ENCODE results near the gene ZNF804B.

The ZNF804B gene

DNA sequence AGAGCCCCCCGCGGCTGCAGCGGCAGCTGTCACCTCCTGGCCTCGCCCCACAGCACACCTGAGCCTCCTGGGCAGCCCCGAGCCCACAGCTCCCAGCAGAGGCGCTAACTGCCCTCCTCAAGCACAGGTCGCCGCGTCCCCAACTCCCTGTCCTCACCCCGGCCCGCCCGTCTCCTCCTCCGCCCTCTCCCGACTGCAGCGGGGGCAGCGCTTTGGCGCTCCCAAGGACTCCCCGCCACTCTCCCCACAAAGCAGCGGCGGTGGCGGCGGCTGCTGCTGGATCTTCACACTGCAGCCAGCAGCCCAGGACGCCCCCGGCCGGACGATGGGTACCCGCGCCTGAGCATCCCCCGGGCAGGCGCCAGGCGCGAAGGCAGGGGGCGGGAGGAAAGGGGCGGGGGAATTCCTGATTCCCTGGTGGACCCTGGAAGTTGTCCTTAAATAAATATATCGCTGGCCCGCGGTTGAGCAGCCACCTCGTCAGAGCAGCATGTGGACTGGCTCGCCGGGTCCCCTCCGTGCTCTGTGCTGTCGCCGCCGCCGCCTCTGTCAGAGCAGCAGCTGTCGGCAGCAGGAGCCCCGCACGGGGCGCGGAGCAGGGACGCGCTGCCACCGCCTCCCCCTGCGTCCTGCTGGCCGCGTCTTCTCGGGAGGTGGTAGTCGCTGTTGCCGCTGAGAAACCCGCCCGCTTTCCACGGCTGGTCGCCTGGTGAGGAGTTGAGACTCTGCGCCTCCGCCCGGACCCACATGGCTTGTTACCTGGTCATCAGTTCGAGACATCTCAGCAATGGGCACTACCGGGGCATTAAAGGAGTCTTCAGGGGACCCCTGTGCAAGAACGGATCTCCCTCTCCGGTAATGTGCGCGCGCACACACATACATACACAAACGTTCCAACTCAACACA lies at the start of gene ZNF804B:
ZNF804B (plus strand) TSS at position 471 of the 906 bp plus-strand sequence; CDS start at position 748, 277 bp downstream.
- no peak for DNase-seq (ENCODE audit: low read depth)

DNA sequence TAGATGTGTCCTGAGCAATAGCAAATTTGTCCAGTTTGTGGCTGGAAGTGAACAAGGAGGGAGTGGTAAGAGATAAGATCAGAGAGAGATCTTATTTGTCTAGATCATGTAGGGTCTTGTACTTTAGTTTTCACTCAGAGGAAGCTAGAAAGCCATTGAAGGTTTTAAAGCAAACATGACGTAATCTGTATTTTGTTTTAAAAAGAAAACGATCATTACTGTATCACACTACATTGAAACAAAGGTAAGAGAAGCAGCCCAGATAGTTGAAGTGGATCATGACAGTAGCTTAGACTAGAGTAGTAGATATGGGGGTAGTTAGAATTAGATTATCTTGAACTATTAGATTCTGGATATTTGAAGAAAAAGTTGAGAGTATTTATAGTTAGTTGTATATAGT lies 23.6 kb upstream of the ZNF804B start:
- DNase-seq (ENCODE audit: low read depth), result no peak

DNA sequence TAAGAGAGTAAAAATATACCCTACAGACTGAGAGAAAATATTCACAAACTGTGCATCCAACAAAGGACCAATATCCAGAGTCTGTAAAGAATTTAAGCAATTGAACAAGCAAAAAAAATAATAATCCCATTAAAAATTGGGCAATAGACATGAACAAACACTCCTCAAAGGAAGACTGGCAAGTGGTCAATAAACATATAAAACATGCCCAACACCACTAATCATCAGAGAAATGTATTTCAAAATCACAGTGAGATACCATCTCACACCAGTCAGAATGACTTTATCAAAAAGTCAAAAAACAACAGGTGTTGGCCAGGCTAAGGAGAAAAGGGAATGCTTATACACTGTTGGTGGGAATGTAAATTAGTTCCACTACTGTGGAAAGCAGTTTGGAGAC lies 21.9 kb upstream of the ZNF804B start:
- DNase-seq (ENCODE audit: low read depth), result no peak

DNA sequence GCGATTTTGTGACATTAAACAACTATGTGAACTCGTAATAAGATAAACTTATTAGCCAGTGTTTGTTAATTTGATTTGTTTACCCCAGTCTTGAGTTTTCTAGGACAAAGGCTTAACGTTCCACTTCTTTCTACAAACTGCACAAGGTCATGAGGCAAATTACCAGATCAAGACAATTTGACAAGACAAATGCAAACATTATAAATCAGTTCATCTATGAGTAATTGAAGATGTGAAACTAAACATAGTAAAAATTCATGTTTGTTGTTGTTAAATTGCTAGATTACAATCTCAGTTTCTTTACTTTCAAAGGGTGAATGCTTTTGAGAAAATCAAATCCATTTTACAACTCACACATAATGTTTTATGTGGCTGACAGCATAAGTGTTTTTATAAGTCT lies 13.4 kb upstream of the ZNF804B start:
- DNase-seq (ENCODE audit: low read depth), result no peak

DNA sequence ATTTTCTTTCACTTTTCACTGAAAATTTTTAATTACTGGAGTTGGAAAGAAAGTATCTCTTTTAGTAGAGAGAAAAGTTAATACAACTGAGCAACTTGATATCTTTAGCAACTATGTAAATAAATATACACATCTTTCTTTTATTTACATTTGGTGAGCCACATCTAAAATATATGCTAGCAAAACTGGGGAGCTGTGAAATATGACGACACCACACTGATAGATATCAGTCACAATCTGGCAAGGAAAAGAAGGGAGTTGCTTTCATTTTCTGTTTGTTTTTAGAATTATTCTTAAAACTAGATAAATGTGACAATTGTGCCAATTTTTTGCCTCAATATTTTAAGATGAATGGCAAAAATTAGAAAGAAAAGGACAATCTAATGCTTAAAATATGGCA lies 2.7 kb upstream of the ZNF804B start:
- no peak for DNase-seq (ENCODE audit: low read depth)

DNA sequence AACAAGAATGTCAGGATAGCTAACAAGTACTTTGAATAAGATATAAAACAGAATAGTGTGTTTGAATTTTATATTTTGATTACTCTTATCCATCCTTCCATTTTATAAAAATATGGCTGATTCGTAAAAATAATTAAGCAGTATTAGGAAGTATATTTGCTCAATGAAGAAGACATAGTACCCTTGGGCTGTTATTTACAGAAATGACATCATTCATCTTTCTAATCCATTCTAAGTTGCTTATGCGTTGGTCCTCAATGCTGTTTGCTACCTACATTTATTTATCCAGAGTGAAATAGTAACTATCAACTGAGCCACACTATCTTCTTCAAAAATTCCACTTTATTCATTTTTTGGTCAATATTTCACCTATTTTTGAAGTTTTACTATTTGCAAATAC lies 2.1 kb upstream of the ZNF804B start:
- no peak for DNase-seq (ENCODE audit: low read depth)

DNA sequence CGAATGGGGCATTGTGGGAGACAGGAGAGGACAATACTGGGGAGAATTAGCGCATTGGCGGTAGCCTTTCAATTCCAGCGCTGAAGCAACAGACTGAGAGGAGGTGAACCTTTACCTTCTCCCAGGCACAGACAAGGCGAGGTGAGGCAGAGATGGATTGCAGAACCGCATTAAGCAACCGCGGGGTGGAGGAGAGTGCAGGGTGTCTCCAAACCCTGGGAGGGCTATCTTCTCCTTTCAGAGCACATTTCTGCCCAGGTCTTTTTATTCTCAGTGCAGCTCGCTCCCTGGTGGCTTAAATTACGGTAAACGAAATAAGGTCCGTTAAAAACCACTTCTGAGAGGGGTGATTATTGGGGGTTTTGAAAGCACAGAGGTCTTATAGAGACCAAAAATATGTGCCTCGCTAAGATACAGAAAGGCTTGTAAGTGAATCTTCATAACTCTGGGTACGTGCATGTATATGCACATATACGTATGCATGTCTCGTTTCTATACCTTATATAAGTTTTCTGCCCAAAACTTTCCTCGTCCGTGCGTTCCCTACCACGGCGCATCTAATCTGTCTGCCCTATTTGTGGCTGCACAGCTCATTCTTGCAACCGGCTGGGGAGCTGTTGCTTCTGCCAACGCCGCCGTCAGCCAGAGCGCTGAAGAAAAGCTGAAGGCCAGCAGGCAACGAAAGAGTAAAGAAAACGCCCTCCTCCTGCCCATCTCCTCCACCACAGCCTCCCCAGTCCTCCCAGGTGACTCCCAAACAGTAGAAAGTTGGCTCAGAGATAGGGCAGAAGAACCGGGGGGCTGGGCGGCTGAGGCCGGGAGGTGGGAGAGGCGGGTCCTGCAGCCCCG lies 895 bp upstream of the ZNF804B start:
- no peak for DNase-seq (ENCODE audit: low read depth)

DNA sequence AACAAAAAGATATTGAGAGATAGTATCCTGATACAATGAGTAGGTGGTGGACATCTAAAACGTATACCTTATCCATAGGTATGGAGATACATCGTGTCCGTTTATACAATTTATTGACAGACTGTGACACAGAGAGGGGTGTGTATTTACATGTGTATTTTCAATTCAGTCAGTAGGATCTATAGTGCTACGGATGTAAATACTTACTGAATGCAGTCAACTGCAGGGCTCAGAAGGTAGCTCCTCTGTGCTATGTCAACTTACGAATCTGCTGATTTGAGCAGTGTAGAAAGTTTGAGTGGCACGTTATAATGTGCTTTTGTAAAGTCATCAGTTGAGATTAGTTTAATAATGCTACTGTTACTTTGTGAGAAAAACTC lies 626 bp downstream of the ZNF804B start:
- DNase-seq (ENCODE audit: low read depth), result no peak

DNA sequence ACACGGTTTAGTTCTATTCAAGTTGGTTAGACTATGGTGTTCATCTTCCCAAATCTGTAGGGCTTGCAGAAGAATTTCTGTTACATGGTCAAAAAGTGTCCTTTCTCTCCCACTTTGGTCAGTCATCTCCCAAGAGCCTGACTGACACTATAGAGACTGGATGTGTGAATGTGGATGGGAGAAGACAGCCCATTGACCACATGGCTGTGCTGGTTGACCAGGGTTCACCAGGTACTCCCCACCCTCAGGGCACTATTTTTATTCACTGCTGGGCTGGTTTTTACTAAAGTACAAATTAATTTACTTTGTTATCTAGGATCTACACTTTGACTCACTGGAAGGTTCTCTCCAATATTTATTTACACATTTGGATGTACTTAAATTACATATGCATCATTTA lies 2.3 kb downstream of the ZNF804B start:
- no peak for DNase-seq (ENCODE audit: low read depth)

DNA sequence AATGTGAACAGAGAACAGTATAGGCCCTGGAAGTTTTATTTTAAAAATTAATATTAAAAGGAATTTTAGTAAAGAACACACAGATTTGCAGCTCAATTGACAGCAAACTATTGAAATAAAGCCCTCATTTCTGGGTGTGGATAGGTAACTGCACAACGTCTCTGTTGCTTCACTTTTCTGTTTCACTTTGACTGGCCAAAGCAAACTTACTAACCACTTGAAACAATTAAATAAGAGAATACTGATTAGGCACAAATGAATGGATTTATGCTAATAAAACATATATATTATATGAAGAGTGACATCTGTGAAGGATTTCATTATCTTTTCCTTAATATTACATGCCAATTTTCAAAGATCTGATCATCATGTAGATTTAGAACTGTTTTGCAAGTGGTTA lies 11.9 kb downstream of the ZNF804B start:
- no peak for DNase-seq (ENCODE audit: low read depth)

DNA sequence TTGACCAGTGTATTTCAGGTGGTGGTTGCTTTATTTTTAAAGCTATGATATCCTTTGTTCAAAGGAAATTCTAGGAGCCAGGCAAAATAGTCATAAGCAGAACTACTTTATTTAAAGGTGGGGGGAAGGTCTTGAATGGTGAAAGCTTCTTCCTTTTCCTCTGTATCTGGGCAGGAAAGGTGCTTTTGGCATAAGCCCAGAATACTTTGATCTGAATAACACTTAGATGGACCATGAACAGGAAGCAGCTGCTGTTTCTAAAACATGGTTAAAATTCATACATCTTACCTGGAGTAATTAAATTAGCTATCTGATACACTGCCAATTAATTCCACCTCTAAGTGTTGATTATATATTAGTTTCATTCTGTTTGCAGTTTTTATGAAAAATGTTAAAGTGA lies 13.3 kb downstream of the ZNF804B start:
- DNase-seq (ENCODE audit: low read depth), result no peak

DNA sequence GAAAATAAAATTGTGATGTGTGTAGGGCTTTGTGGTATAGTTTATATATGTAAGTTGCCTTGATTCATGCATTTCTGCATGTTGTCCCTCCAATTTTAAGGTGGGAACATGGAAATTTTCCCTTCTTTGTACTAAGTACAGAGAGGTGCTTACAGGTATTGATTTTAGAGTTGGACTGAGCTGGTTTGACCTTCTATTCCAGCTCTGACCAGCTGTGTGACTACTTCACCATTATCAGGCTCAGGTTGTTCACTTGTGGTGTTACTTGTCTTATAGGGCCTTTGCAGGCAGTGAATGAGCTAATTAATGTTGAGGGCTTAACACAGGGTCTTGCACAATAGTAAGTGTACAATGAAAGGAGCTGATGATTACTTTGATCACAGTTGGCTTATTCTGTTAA lies 16.3 kb downstream of the ZNF804B start:
- DNase-seq (ENCODE audit: low read depth), result no peak

DNA sequence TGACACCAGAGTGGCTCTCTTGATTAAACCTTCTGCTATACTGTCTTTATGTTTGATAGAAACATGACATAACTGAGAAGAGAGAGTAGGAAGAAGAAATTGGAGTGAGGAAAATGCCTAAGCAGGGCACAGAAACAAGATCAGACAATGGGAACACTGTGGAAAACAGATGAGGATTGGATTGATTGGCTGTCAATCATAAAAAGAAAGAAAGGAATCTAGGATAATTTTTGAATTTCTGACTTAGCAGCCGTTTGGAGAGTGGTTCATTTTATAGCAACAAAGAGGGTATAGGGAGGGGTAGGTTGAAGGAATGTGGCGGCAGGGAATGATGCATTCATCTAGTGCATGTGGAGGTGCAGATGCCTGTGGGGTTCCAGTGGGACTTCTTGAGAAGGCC lies 28.3 kb downstream of the ZNF804B start:
- DNase-seq (ENCODE audit: low read depth), result no peak

DNA sequence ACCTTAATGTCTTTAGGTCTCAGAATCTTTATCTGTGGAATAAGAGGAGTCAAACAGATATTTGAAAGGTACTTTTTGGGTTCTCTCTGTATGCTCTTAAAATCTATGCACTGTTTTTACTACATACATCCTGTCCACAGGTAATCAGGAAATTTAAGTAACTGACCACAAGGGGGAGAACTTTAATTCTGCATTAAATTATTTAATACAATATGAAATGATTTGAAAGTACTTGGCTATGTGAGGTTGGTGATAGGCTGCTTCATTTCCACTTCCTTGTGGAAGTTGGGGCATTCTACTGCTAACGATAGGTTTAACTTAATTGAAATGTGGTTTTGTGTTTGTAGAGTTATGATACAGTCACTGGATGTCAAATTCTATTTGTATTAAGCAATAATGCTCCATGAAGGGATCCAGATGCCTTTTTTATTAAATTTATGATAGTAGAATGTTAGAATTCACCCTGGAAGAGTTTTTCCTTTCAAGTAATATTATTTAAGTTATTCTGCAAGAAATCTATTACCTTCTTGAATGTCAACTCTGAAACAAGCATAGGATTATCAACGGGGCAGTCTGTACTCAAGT lies 30.1 kb downstream of the ZNF804B start:
- no peak for DNase-seq (ENCODE audit: low read depth)

DNA sequence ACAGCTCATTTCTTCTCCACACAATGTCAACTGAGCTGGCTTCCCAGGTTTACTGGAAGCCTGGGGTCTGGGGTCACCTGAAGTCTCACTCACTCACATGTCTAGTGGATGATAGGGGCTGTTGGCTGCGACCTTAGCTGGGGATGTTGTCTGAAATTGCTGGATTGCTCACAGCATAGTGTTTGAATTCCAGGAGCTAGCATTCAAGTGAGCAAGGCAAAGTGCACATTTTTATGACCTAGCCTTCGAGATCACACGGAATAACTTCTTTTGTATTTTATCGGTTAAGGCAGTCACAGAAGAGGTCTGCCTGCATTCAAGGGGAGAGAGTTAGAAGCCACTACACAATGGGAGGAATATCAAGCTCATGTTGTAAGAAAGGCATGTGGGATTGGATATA lies 32.4 kb downstream of the ZNF804B start:
- no peak for DNase-seq (ENCODE audit: low read depth)

DNA sequence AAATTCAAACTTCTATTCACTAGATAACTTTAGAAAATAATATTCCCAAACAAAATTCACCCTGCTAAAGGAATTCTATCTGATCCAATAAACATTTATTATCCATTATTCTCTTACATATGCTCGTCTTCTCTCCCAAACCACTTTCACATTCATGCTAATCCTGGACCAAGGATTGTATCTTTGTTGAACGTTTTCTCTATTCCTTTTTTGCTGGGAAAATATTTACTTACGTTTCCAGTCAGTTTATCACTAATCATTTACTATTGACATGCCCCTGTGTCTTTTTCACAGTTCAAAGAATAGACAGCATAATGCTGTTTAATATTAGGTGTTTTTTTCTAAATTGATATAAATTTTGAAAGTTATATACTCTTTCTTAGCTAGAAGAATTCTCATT lies 32.9 kb downstream of the ZNF804B start:
- no peak for DNase-seq (ENCODE audit: low read depth)

DNA sequence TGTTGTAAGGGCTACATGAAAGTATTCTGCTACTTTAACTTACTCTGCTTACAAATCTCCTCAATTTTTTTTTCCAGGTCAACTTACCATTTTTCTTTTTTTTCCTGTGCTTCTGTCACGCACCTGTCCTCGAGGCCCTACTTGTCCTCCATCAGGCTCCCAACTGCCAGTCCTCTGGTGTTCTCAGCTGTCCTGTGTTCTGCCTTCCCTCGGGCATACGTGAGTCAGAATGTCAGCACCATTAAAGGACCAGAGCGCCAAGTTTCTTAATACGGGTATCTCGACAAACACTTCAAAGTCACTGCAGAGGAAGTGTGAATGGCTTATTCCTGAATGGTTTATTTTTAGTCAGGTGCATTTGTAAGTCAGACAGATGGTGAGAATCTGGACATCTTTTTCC lies 36.1 kb downstream of the ZNF804B start, which contains the start of gene TEX47:
TEX47 (minus strand) TSS at position 185 of the 400 bp plus-strand sequence. CDS start 795 bp downstream, outside the sequence.
- DNase-seq (ENCODE audit: low read depth), result no peak

DNA sequence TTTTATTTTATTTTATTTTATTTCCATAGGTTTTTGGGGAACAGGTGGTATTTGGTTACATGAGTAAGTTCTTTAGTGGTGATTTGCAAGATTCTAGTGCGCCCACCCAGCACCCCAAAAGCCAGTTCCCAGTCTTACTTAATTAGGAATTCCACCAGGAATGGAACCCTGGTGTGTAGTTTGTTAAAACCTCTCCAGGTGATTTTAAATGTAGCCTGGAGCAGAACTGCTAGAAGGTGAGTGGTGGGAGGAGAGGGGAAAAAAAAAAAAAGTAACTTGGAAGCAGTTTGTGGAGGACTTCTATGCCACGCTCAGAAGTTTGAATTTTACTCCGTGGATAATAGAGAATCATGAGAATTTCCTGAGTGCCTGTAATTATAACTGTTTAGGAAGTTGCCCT lies 41.5 kb downstream of the ZNF804B start:
- DNase-seq (ENCODE audit: low read depth), result no peak

DNA sequence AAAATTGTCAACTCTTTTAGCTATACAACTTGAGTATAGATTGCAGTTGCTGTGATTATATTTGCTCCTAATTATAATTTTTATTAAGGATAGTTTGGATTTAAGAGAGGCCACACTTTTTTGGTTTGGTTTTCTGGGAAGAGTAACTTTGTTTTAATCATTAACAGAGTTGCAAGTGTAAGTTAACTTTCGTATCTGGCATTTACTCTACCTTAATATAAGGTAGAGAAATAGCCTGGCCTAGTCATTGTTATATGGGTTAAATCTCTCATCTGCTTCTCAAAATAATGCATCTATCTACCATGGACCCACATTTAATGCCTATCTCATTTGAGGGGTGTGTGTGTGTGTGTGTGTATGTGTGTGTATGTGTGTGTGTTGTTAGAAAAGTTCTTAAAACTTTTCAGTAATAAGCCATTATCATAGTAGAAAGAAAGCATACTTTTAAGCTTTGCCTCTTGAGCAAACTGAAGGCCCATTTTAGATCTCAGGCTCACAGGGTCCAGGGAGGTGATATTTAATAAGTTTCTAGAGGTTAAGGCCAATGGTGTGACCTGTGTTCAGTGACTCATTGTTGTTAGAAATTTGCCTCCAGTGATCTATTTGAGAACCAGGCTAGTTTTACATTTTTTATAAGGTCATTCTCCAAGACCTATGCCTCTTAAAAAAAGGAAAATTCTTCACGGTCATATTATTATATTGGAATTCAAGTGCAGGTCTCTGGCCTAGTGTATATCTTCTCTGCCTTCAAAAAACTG lies 47.0 kb downstream of the ZNF804B start:
- no peak for DNase-seq (ENCODE audit: low read depth)

DNA sequence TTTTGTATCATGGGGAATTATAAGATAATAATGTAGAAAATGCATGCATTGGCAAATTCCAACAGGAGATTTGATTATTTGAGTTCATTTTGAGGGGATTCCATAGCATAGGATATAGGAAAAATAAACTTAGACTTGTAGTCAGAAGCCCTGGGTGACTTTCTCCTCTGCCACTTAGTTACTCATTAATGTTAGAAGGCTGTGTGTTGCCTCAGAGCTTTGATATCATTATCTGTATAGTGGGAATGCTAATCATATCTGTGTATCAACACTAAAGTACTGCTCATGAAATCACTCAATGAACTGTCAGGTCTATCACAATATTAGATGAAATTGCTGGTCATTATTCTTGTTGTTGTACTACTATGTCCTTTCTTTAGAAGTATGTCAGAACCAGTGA lies 59.1 kb downstream of the ZNF804B start:
- DNase-seq (ENCODE audit: low read depth), result no peak

DNA sequence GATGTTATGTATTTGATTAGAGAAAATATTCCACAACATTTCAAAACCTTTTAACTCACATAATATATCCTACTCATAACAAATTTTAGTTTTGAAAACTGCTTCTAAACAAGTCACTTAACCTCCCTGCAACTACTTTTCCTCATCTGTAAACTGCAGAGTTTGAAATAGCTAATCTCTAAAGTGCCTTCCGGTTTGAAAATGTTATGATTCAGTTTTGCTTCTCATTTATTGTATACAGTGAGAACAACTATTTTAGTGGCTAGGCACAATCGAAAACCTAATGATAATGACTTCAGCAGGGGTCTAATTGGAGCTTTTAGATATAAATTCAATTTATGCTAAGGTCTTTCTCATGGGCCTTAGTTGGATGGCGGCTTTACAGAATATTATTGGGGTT lies 66.7 kb downstream of the ZNF804B start:
- no peak for DNase-seq (ENCODE audit: low read depth)

DNA sequence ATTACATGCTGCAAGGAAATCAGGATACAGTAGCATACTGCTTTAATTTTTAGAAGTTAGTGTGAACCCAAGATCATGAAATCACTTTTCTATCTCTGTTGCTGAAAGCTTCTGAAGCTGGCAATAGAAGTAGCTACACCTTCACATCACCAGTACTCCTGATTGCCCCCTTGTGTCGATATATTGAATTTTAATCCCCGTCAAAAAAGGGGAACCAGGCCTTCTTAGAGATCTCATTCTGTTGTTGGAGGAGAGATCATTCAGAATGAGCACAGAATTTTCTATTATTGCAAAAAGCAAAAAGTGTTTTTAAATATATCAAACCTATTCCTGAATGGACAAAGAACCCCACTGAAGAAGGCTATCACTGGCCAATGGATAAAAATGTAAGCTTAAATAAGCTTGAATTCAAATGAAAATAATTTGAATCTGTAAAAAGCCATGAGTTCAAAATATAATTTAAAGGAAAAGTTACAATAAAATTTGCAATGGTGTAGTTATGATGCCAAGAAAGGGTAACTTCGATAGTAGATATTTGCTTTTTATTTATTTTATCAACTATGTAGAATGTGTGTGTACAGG lies 75.7 kb downstream of the ZNF804B start:
- no peak for DNase-seq (ENCODE audit: low read depth)
